T-cell (primary cell): ENCODE measurements around the gene PBXIP1. TPM values are rescaled to one million over a fixed set of nuclear protein-coding genes. Genes with fewer than 3 reads are reported as not detected.

Experiments
- ATAC-seq, 4 experiments: fragments of 200-7000 bp in 3 of 4; fragments of 150-1000 bp in 1 of 4; cut with Tn5 transposase; replicated peaks in 1 of 4; 1 replicate in 3 of 4; 2 replicates in 1 of 4; pipeline ENCODE4 v1.10.0; 2021; ENCODE audit warnings: moderate library complexity in 3 of 4, mild to moderate bottlenecking in 2 of 4, moderate number of reproducible peaks in 1 of 4
- CTCF ChIA-PET, 2 donors: fragments of 300-600 bp; sonication (Branson Sonifier 250); formaldehyde crosslinking; loops; one replicate each; lab custom pipeline; 2022; ENCODE audit warnings: antibody characterized with exemption in 2 of 2; lab: Charles Lee
- POLR2A ChIA-PET, 2 donors: fragments of 300-600 bp; sonication (Branson Sonifier 250); formaldehyde crosslinking; loops; one replicate each; lab custom pipeline; 2022; ENCODE audit warnings: antibody characterized with exemption in 2 of 2; lab: Charles Lee
- DNase-seq, 35 experiments: peaks; one replicate each; pipeline versions ENCODE4 v3.0.0 to v3.0.0-alpha.2; 2013 to 2023
- H3K27ac ChIP-seq: one replicate; pipeline ENCODE4 v1.5.1; 2013; ENCODE audit warnings: low read length
- H3K27me3 ChIP-seq, 2 experiments: replicated peaks in 1 of 2; 1 replicate in 1 of 2; 2 replicates in 1 of 2; pipeline versions ENCODE4 v1.6.1 to v1.7.0; 2013; ENCODE audit warnings: low read length in 1 of 2, mixed read lengths in 1 of 2; ENCODE audit not compliant: control insufficient read depth in 2 of 2, insufficient read depth in 2 of 2; ENCODE audit errors: extremely low read depth in 1 of 2
- H3K36me3 ChIP-seq, 2 donors: 1 replicate in 1 of 2; 2 replicates in 1 of 2; pipeline versions ENCODE4 v1.6.1 to v1.7.0; 2013; ENCODE audit warnings: low read length in 1 of 2; ENCODE audit not compliant: control insufficient read depth in 2 of 2, insufficient read depth in 1 of 2; ENCODE audit errors: extremely low read depth in 1 of 2
- H3K4me1 ChIP-seq, 2 experiments: 1 replicate in 1 of 2; 2 replicates in 1 of 2; pipeline versions ENCODE4 v1.6.1 to v1.7.0; 2013; ENCODE audit warnings: low read length in 2 of 2, mixed read lengths in 1 of 2; ENCODE audit not compliant: insufficient read depth in 2 of 2, control insufficient read depth in 1 of 2; ENCODE audit errors: extremely low read depth in 1 of 2
- H3K4me3 ChIP-seq, 2 donors: 1 replicate in 1 of 2; 2 replicates in 1 of 2; pipeline versions ENCODE4 v1.5.1 to v1.7.0; 2013; ENCODE audit warnings: mild to moderate bottlenecking in 2 of 2, low read length in 1 of 2, moderate library complexity in 1 of 2; ENCODE audit not compliant: control insufficient read depth in 1 of 2; ENCODE audit errors: extremely low read depth in 1 of 2
- H3K9me3 ChIP-seq: 2 replicates; pipeline ENCODE4 v1.7.0; 2013
- H3K27ac Mint-ChIP-seq, 2 donors: one replicate each; pipeline ENCODE4 v1.8.0; 2020 to 2021; ENCODE audit warnings: mild to moderate bottlenecking in 2 of 2, mixed read lengths in 2 of 2
- H3K27me3 Mint-ChIP-seq, 2 donors: one replicate each; pipeline ENCODE4 v1.8.0; 2021 to 2022; ENCODE audit warnings: mixed read lengths in 2 of 2
- H3K36me3 Mint-ChIP-seq: one replicate; pipeline ENCODE4 v1.8.0; 2021; ENCODE audit warnings: mixed read lengths
- H3K4me1 Mint-ChIP-seq, 3 donors: one replicate each; pipeline ENCODE4 v1.8.0; 2020 to 2022; ENCODE audit warnings: mixed read lengths in 3 of 3, mild to moderate bottlenecking in 1 of 3
- H3K4me3 Mint-ChIP-seq, 3 donors: one replicate each; pipeline ENCODE4 v1.8.0; 2020 to 2022; ENCODE audit warnings: mild to moderate bottlenecking in 3 of 3, mixed read lengths in 3 of 3, moderate library complexity in 3 of 3
- H3K9me3 Mint-ChIP-seq, 3 donors: one replicate each; pipeline ENCODE4 v1.8.0; 2020 to 2022; ENCODE audit warnings: mixed read lengths in 3 of 3
- WGBS: methylation state at CpG from one replicate; pipeline ENCODE4 v1.1.5; 2013; ENCODE audit warnings: missing lambda C conversion rate; ENCODE audit not compliant: insufficient coverage; 5-methylcytosine and 5-hydroxymethylcytosine counted together
- total RNA-seq, 35 experiments: library from RNA in 6 of 35; stranded (reverse) in 6 of 35; fragments of 120-200 nt in 1 of 35; gene quantifications; one replicate each; pipeline versions ENCODE4 v1.2.1 to v1.2.4 and lab custom pipeline; 2013 to 2026

Gene PBXIP1
- total RNA-seq, 5 donors from 2014 or later (not counting 1 experiment from before 2014, with no cell fraction given): 299 to 450 (median 328) TPM

GRCh38 chr1:154968731-154969130 is 12.8 kb upstream of the PBXIP1 start:
- POLR2A ChIA-PET: interaction anchor here (0.5 to 1.0 kb wide), 3 partner anchors 13 to 571 kb away, joined by 3 to 6 read pairs (median 3); partner anchors contain the start of gene PBXIP1 (in 1 of the 2)
- peaks cover 32% of the 10 kb centered on the region for H3K36me3 Mint-ChIP-seq

GRCh38 chr1:154967331-154967950 is 11.5 kb upstream of the PBXIP1 start:
- ChIA-PET CTCF (interaction anchor here in 1 of 2 donors (1.2 kb wide), 1 partner anchor 49 kb away, joined by 3 read pairs; no protein-coding TSS in a partner anchor), POLR2A (interaction anchor here in 1 of 2 donors (0.6 kb wide), 2 partner anchors 14 to 28 kb away, joined by 3 to 9 read pairs; no protein-coding TSS in a partner anchor)
- Mint-ChIP-seq H3K27me3 (no peaks in the 10 kb centered on the region), H3K36me3 (peaks cover 34% of the 10 kb centered on the region), H3K27ac (peak overlapping the region; percentile 36 to 55), H3K4me1 (peaks cover 31 to 45% (median 37%) of the 10 kb centered on the region in 3 donors), H3K4me3 (no peak overlapping the region), H3K9me3 (no peaks in the 10 kb centered on the region)
- no peaks in the 10 kb centered on the region for H3K9me3 ChIP-seq
- no peaks in the 10 kb centered on the region for H3K27me3 ChIP-seq
- peaks cover 10 to 53% of the 10 kb centered on the region in 2 experiments for H3K4me1 ChIP-seq
- no peak overlapping the region for H3K4me3 ChIP-seq
- ATAC-seq: no peak
- no peak overlapping the region for H3K27ac ChIP-seq
- WGBS: 87% methylated on average over 4 of the region's 5 CpGs
- peaks cover 21 to 86% of the 10 kb centered on the region in 2 donors for H3K36me3 ChIP-seq
- DNase-seq: no peak

More at GRCh38 chr1:154968731-154969130, 12.8 kb upstream of the PBXIP1 start:
- Histone ChIP-seq H3K27ac (peak overlapping the region; percentile 21), H3K4me1 (peaks cover 7 to 54% of the 10 kb centered on the region in 2 experiments), H3K27me3 (no peaks in the 10 kb centered on the region), H3K36me3 (peaks cover 13 to 77% of the 10 kb centered on the region in 2 donors), H3K9me3 (no peaks in the 10 kb centered on the region), H3K4me3 (no peak overlapping the region)
- H3K27me3 Mint-ChIP-seq: no peaks in the 10 kb centered on the region
- ATAC-seq: no peak
- no peak for DNase-seq
- CTCF ChIA-PET: no interaction called here
- no CpG with 5 or more reads among the region's 3 CpGs for WGBS
- peaks cover 25 to 42% (median 27%) of the 10 kb centered on the region in 3 donors for H3K4me1 Mint-ChIP-seq
- no peak overlapping the region for H3K4me3 Mint-ChIP-seq
- H3K27ac Mint-ChIP-seq: peak overlapping the region; percentile 16 to 77
- no peaks in the 10 kb centered on the region for H3K9me3 Mint-ChIP-seq

- Mint-ChIP-seq H3K36me3 (peaks cover 29% of the 10 kb centered on the region), H3K9me3 (no peaks in the 10 kb centered on the region), H3K4me1 (peaks cover 27 to 38% (median 34%) of the 10 kb centered on the region in 3 donors), H3K27ac (no peak overlapping the region), H3K4me3 (no peak overlapping the region), H3K27me3 (no peaks in the 10 kb centered on the region)
- no peaks in the 10 kb centered on the region for H3K9me3 ChIP-seq
- ChIA-PET CTCF (interaction anchor here in 1 of 2 donors (0.5 to 1.2 kb wide), 3 partner anchors 50 to 345 kb away, joined by 3 read pairs; no protein-coding TSS in a partner anchor), POLR2A (no interaction called here)
- no peak for ATAC-seq
- no peak for DNase-seq
- peaks cover 21 to 79% of the 10 kb centered on the region in 2 donors for H3K36me3 ChIP-seq
- peaks cover 10 to 46% of the 10 kb centered on the region in 2 experiments for H3K4me1 ChIP-seq
- WGBS: no CpG with 5 or more reads among the region's 7 CpGs
- H3K27me3 ChIP-seq: no peaks in the 10 kb centered on the region
- no peak overlapping the region for H3K4me3 ChIP-seq
- no peak overlapping the region for H3K27ac ChIP-seq
Observed at GRCh38 chr1:154966111-154966510, 10.2 kb upstream of the PBXIP1 start.

DNA sequence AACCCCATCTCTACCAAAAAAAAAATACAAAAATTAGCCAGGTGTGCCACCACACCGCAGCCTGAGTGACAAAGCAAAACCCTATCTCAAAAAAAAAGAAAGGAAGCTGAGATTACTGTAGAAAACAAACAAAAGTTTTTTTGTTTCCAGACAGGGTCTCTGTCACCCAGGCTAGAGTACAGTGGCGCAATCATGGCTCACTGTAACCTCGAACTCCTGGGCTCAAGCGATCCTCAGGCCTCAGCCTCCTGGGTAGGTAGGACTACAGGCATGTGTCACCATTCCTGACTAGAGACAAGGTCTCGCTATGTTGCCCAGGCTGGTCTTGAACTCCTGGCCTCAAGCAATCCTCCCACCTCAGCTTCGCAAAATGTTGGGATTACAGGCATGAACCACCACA is 8.5 kb upstream of the PBXIP1 start:
- H3K4me3 ChIP-seq: no peak overlapping the region
- WGBS: 100% methylated on average over 2 of the region's 6 CpGs
- no peaks in the 10 kb centered on the region for H3K27me3 ChIP-seq
- no peak overlapping the region for H3K27ac ChIP-seq
- Mint-ChIP-seq H3K4me1 (peaks cover 32 to 43% (median 39%) of the 10 kb centered on the region in 3 donors), H3K27ac (peak overlapping the region; percentile 43 to 55), H3K27me3 (no peaks in the 10 kb centered on the region), H3K4me3 (no peak overlapping the region), H3K9me3 (no peaks in the 10 kb centered on the region), H3K36me3 (peaks cover 25% of the 10 kb centered on the region)
- no peaks in the 10 kb centered on the region for H3K9me3 ChIP-seq
- ATAC-seq (no peak), DNase-seq (no peak)
- H3K4me1 ChIP-seq: peaks cover 19 to 47% of the 10 kb centered on the region in 2 experiments
- ChIA-PET POLR2A (no interaction called here), CTCF (interaction anchor here in 1 of 2 donors (0.6 to 1.1 kb wide), 2 partner anchors 9 to 88 kb away, joined by 5 to 6 read pairs; partner anchors contain the start of gene PBXIP1)
- H3K36me3 ChIP-seq: peaks cover 21 to 67% of the 10 kb centered on the region in 2 donors

DNA sequence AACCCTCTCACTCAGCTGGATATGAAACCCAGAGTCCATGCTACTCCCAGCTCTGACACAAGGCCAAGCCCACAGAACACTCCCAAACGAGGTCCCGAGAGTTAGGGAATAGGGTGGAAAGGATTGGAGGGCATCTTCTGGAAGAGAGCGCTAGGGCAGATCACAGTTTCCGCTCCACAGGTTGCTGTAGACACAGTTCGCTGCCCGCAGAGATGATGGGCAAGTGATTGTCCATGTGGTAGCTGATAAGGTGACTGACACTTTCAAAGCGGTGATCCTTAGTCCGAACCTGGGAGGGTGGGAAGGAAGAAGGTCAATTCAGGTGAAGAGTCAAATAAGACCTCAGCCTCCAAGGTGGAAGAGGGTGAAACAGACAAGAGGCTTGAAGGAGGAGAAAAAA is 7.7 kb upstream of the PBXIP1 start:
- H3K27ac Mint-ChIP-seq: peak overlapping the region; percentile 40 to 66
- H3K27me3 Mint-ChIP-seq: no peaks in the 10 kb centered on the region
- peaks cover 19 to 50% of the 10 kb centered on the region in 2 experiments for H3K4me1 ChIP-seq
- POLR2A ChIA-PET: no interaction called here
- WGBS: 100% methylated on average over 6 of the region's 8 CpGs
- DNase-seq (no peak), ATAC-seq (no peak)
- no peak overlapping the region for H3K27ac ChIP-seq
- H3K36me3 ChIP-seq: peaks cover 24 to 67% of the 10 kb centered on the region in 2 donors
- H3K36me3 Mint-ChIP-seq: peaks cover 24% of the 10 kb centered on the region
- H3K9me3 Mint-ChIP-seq: no peaks in the 10 kb centered on the region
- H3K27me3 ChIP-seq: no peaks in the 10 kb centered on the region
- H3K4me1 Mint-ChIP-seq: peaks cover 27 to 38% (median 33%) of the 10 kb centered on the region in 3 donors
- CTCF ChIA-PET: interaction anchor here in 1 of 2 donors (1.1 kb wide), 1 partner anchor 8 kb away, joined by 5 read pairs; the partner anchor contains the start of gene PBXIP1
- H3K9me3 ChIP-seq: no peaks in the 10 kb centered on the region
- H3K4me3 ChIP-seq: no peak overlapping the region
- H3K4me3 Mint-ChIP-seq: no peak overlapping the region

DNA sequence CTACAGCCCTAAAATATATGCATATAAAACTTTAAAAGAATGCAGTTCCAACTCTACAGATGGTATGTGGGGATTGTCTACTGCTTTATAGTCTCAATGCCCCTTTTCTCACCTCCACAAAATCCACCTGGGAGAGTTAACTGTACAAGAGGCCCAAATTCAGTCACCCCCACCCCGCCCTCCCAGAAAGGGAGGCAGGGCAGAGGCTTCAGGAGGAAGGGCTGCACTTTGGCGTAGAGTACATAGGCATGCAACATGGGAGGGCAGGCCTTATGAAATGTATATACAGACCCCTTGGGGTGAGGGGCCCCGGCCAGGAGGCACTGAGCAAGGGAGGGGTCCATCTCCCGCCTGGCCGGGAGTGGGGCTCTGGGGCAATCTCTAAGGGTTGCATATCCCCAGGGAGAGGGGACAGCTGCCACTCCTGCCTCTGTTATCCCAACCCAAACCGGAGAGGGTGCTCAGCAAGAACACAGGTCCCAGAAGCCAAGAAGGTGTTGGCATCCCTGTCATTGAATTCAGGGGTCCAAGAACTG is 7.0 kb upstream of the PBXIP1 start:
- Mint-ChIP-seq H3K27ac (peak overlapping the region; percentile 90 to 91), H3K4me1 (peaks cover 31 to 38% (median 36%) of the 10 kb centered on the region in 3 donors), H3K27me3 (no peaks in the 10 kb centered on the region), H3K4me3 (peak overlapping the region; percentile 80 to 86 (median 86)), H3K9me3 (no peaks in the 10 kb centered on the region), H3K36me3 (peaks cover 22% of the 10 kb centered on the region)
- no peaks in the 10 kb centered on the region for H3K27me3 ChIP-seq
- no peak overlapping the region for H3K4me3 ChIP-seq
- no peak overlapping the region for H3K27ac ChIP-seq
- ATAC-seq (no peak), DNase-seq (no peak)
- H3K9me3 ChIP-seq: no peaks in the 10 kb centered on the region
- ChIA-PET CTCF (interaction anchor here in 1 of 2 donors (2.2 kb wide), 1 partner anchor 55 kb away, joined by 8 read pairs; no protein-coding TSS in a partner anchor), POLR2A (no interaction called here)
- peaks cover 19 to 53% of the 10 kb centered on the region in 2 experiments for H3K4me1 ChIP-seq
- H3K36me3 ChIP-seq: peaks cover 20 to 67% of the 10 kb centered on the region in 2 donors
- 95% methylated on average over 3 of the region's 6 CpGs for WGBS
